HG02852 (cell line): ENCODE data around the gene MYL10.

Experiments
- ATAC-seq: cut with Tn5 transposase; IDR thresholded peaks from one replicate; pipeline ENCODE4 v1.9.1; 2021; ENCODE audit warnings: mild to moderate bottlenecking, moderate library complexity; ENCODE audit not compliant: unreplicated experiment

MYL10 gene

GRCh38 chr7:101598986-101599771 lies 29.9 kb downstream of the MYL10 start:
- no peak for ATAC-seq

DNA sequence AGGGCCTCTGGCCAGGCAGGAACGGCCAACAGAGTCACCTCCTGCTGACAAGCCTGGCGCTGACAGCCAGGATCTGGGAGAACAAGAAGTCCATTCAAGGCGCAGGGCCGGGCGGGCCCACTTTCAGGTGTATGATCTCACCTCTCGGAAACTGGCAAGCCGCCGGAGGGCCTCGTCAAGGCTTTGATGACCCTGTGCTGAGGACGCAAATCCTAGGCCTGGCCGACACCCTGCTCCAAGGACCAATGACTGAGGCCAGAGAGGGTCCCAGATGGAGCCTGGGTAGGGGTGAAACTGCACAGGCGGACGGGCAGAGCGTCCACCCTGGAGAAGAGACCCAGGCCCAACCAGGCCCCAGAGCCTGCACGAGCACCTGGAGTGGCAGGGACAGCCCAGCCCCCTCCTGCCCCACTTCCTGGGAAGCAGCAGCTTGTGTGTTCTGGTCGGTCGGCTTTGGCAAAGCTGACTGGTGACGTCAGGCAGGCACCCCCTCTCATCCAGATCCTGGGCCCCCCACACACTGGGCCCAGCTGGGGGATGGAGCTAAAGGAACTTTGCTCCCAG lies 30.6 kb downstream of the MYL10 start:
- ATAC-seq = no peak

GRCh38 chr7:101597941-101598340 lies 31.2 kb downstream of the MYL10 start:
- ATAC-seq = no peak

- ATAC-seq = no peak
These were observed 32.2 kb downstream of the MYL10 start for GRCh38 chr7:101596898-101597297.

DNA sequence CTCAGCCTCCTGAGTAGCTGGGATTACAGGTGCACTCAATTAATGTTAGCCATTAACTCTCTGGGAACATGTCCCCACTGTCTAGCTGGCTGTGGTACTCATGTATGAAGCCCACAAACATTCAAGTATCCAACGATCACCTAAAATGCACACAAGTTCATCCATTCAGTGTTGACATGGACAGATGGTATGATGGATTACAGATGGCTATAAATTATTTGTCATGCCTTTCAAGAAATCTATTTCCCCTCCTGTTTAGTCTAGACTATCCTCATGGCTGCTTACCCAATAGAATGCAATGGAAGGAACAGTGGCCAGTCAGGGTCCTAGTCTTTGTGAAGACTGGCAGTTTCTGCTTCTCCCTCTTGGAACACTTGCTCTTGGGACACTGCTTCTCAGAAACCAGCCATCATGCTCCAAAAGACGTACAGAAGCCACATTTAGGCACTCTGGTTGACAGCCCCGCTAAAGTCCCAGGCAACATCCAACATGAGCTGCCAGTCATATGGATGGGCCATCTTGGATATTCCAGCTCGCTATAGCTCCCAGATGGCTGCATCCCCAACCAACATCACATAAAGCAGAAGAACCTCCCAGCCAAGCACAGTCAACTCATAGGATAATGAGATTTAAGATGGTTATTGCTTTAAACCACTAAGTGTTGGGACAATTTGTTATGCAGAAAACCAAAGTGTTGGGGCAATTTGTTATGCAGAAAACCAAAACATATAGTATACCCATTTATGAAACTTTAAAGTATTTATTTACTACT lies 33.1 kb downstream of the MYL10 start:
- no peak for ATAC-seq

DNA sequence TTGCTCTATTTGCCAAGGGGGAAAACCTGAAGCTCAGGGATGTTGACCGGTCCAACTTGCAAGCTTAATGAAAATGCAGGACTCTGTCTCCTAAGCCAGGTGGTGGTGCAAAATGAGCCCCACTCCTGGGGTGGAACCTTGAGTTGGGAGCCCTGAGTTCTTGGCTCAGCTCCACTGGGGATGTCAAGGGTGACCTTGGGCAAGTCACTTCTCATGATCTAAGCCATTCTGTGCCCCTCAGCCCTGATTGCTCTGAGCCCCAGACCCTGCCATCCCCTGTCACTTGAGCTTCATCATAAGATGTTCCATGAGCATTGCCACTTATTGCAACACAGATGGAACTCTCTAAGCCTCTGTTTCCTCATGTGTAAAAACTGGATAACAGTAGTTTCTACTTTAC lies 33.9 kb downstream of the MYL10 start:
- no peak for ATAC-seq

- no peak for ATAC-seq
These were observed 34.3 kb downstream of the MYL10 start for GRCh38 chr7:101594790-101595189.

DNA sequence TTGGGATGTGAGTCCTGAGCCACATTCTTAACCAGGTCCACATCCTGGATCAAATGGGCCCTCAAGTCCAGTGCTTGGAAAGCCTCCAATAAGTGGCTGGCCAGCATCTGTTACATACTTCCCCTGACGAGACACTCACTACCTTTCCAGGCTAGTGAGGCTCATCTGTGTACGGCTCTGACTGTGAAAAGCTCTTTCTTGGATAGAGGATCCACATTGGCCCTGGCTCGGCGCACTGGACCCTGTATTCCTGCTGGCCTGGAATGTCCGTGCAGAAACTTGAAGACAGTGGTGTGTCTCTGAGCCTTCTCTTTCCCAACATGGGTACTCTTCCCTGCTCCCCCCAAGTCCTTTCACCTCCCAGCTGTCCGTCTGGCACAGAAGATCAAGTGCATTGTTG lies 35.5 kb downstream of the MYL10 start:
- no peak for ATAC-seq

DNA sequence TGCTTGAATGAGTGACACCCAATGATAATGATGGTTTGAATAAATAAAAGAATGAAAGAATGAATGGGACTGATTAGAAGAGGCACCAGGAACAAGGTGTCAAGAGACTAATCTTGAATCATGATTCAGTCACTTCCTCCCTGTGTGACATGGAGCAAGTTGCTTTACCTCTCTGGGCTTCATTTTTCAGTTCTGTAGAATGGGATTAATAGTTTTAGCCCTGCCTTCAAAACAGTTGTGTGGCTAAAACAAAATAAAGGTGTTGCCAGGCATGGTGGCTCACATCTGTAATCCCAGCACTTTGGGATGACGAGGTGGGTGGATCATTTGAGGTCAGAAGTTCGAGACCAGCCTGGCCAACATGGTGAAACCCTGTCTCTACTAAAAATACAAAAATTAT lies 37.6 kb downstream of the MYL10 start:
- ATAC-seq = no peak

DNA sequence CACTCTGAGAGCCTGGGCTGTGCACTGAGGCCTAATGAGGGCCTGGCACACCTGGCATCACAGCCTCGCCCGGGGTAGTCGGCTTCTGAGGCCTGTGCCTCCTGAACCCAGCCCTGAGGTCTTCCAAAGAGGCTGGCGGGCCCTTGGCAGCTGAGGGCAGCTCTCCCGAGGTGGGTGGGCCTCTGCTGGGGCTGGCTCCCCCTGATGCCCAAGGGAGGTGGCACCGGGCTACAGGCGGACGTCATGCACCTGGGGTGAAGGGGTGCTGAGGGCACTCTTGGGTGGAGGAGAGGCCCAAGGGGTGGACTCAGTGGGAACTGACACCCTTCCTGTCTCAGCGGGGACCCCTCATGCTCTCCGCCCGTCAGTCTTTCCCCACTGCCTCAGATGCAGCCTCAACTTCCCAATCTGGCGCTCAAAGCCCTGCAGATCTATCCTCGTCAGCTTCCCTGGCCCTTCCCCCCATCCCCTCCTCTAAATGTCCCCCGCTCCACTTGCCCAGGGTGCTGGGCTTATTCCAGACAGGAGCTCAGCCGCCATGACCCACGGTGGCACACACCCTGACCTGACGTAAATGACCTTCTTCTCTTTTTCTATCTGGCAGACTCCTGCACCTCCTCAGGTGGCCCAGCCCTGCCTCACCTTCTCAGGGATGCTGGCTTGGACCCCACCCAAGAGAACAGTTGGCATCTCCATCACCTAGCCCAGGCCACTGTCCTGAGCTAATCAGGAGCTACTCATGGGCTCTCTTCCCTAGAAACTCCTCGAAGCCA lies 38.2 kb downstream of the MYL10 start:
- no peak for ATAC-seq

DNA sequence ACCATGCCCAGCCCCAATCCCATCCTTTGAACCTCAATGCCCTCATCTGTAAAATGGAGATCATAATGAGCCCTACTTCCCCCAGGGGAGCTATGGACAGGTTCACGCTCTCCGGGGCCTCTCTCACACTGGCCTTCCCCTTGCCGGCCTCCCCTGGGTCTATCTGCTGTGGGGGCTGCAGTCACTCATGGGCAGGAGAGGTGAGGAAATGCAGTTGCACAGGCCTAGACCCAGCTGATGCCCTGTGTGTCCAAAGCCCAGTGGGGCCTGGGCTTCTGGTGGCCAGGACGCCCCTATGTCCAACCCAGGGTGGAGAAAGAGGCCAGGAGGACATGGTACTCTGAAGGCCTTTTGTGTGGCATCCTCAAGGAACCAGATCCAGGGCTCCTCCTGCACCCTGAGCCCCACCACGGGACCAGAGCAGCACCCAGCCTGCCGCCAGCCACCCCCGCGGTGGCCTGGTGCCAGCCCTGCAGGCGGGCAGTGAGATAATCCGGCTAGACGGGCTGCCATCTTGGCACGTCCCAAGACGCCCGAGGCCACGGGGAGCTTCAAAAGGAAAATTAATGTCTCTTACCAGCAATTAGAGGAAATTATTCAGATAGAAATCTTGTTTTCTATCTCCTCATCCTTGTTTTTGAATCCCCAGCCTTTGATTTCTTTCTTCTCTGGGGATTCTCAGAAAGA lies 39.0 kb downstream of the MYL10 start:
- ATAC-seq = no peak

- no peak for ATAC-seq
These were observed 40.0 kb downstream of the MYL10 start for GRCh38 chr7:101589052-101589451.

DNA sequence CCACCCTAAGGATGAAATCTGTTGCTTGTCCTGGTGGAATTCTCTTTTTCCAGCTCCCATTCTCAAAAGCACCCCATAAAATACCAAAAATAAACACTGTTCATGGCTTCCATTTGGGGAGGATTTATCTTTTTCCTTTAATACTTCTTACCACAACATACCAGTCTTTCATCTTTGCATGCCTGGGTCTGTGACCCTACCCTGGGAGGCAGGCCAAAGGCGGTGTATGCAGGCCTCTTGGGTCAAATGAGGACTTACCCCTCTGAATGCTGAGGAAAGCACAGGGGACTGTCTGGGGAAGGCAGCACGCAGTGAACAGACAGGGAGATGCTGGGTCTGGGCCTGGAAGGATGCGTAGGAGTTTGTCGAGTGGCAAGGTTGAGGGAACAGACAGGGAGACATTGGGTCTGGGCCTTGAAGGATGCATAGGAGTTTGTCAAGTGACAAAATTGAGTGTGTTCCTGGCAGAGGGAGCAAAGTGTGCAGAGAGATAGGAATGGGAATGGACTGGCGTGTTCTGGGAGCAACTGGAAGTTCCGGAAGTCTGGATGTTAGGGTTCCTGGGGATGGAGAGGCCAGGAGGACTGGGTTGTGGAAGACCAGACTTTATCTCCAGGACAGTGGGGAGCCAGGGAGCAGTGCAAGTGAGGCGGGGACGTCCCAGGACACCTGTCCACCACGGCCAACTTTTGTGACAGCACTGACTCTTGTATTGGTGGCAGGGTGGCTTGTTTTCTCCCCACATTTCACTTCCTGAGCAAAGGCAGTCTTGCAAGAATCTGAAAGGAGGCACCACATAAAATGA lies 40.8 kb downstream of the MYL10 start:
- no peak for ATAC-seq

DNA sequence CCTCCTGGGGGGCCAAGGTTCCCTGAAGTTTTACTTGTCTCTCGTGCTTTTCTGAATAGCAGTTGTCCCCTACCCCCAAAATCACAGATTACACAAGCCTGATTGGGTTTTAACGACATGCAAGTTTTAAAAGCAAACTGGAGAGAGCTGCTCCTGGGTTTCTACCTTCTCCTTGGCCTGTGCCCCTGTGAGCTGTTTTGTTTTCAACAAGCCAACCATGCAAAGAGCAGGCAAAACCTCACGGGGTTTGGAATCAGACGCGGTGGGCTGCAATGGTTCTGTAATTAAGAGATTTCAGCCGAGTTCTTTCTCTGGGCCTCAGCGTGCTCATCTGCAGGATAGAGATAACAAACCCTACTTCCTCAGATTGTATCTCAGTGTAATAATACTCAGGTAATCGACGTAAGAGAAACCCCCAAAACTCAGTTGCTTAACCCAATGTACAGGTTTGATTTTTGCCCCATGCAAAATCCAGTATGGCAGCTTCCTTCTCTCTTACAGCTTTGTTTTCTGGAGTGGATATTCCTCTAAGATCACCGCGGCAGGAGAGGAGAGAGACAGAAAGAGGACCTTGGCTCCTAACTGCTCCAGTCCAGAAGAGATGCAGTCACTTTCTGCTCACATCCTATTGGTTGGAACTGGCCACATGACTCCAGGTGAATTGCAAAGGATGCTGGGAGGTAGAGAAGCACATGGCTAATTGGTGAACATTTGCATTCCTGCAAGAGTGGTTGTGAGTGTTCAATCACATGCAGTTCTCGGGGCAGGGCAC lies 42.0 kb downstream of the MYL10 start:
- no peak for ATAC-seq

- ATAC-seq = no peak
These were observed 42.8 kb downstream of the MYL10 start for GRCh38 chr7:101586078-101586905.

- ATAC-seq = no peak
These were observed 46.1 kb downstream of the MYL10 start for GRCh38 chr7:101582971-101583370.

GRCh38 chr7:101581891-101582290 lies 47.2 kb downstream of the MYL10 start:
- no peak for ATAC-seq

DNA sequence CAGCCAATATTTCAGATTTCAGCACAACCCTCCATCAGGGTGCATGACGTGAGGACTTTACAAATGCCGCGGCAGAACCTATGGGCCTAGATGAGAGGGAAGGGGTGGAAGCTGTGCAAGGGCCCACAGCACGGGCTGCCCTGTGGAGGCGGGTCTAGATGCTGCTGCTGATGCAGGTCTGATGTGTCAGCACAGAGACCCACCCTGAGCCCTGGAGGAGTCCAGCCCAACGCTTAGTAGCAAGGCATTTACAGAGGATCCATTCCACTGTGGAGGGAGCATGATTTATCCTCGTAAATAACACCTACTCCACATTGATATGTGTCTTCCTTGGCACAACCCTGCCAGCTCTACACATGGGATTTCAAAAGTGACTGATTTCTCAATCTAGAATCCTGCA lies 48.5 kb downstream of the MYL10 start:
- ATAC-seq = no peak
